K562 (cell line): Measurements from ENCODE around the gene ADRB2. TPM values are rescaled to one million over a fixed set of nuclear protein-coding genes. Genes with fewer than 3 reads are reported as not detected.

ENCODE experiments used
- ATF7 ChIP-seq: fragments of 450-650 bp; IDR thresholded peaks from 2 replicates; pipeline ENCODE4 v1.7.1; 2014; ENCODE audit warnings: mild to moderate bottlenecking, moderate library complexity
- CHD2 ChIP-seq: IDR thresholded peaks from 2 replicates; pipeline ENCODE4 v1.6.1; 2011; ENCODE audit warnings: low read depth, low read length
- ETS2 ChIP-seq: IDR thresholded peaks from 2 replicates; pipeline ENCODE4 v1.6.1; 2016; ENCODE audit warnings: borderline replicate concordance, missing genetic modification characterization, mild to moderate bottlenecking, moderate library complexity, missing compliant biosample characterization; ENCODE audit not compliant: poor library complexity, severe bottlenecking
- ETV1 ChIP-seq: fragments of 450-650 bp; conservative IDR thresholded peaks from 2 replicates; pipeline ENCODE4 v1.6.1; 2016; ENCODE audit warnings: missing genetic modification characterization, control low read depth, low read depth, missing compliant biosample characterization
- HDGF ChIP-seq: fragments of 450-650 bp; IDR thresholded peaks from 2 replicates; pipeline ENCODE4 v1.6.1; 2016
- HNRNPL ChIP-seq: fragments of 200-400 bp; formaldehyde crosslinking; IDR thresholded peaks from 2 replicates; pipeline ENCODE4 v1.6.1; 2017; ENCODE audit warnings: low read depth, mild to moderate bottlenecking, low read length
- SETDB1 ChIP-seq: IDR thresholded peaks from one replicate; pipeline ENCODE4 v1.6.1; 2012; ENCODE audit warnings: low read length, control low read depth, inconsistent platforms
- SRSF7 ChIP-seq: fragments of 200-400 bp; formaldehyde crosslinking; optimal IDR thresholded peaks from 2 replicates; pipeline ENCODE3; 2017; ENCODE audit warnings: mild to moderate bottlenecking, low read depth, low read length
- TEAD1 ChIP-seq, 2 experiments: fragments of 450-650 bp in 1 of 2; sonication (generic) in 1 of 2; formaldehyde crosslinking; IDR thresholded peaks; 2 replicates each; pipeline versions ENCODE4 v1.4.0 to v1.8.0; 2020 to 2022; ENCODE audit warnings: mild to moderate bottlenecking in 2 of 2, missing genetic modification reagents in 1 of 2
- ZC3H8 ChIP-seq: fragments of 450-650 bp; IDR thresholded peaks from 2 replicates; pipeline ENCODE4 v1.6.1; 2017
- ZNF436 ChIP-seq: fragments of 250-450, 450-650 bp; sonication (Bioruptor Pico); formaldehyde crosslinking; IDR thresholded peaks from 2 replicates; pipeline ENCODE4 v1.7.0; 2020; ENCODE audit warnings: mild to moderate bottlenecking
- ZNF561 ChIP-seq: fragments of 450-650 bp; formaldehyde crosslinking; conservative IDR thresholded peaks from 2 replicates; pipeline ENCODE4 v1.4.0; 2020; ENCODE audit warnings: mild to moderate bottlenecking, moderate library complexity
- ZNF717 ChIP-seq: fragments of 250-450 bp; sonication (Bioruptor Pico); IDR thresholded peaks from 2 replicates; pipeline ENCODE4 v1.5.0; 2021
- polyA plus RNA-seq, 8 experiments: library from polyadenylated mRNA; depleted of rRNA in 4 of 8; stranded (reverse) in 5 of 8; unstranded in 3 of 8; fragments of >200 nt; fragmentation: Nextera tagmentation in 2 of 8; fragmentation: Illumina TruSeq in 1 of 8; extraction: Ambion mirVana in 2 of 8; extraction: Trizol in 1 of 8; gene quantifications; 2 replicates each; pipeline versions ENCODE4 v1.2.1 to v1.2.3, GENCODE V29; 2011 to 2014; ENCODE audit warnings: inconsistent platforms in 1 of 8, missing spikeins in 1 of 8
- total RNA-seq, 7 experiments: library from RNA; depleted of rRNA in 6 of 7; stranded (reverse); fragments of >200 nt in 6 of 7; fragmentation: Illumina TruSeq in 2 of 7; extraction: Trizol in 2 of 7; gene quantifications; 2 replicates each; pipeline versions ENCODE4 v1.2.1 to v1.2.3, GENCODE V29; 2011 to 2021; ENCODE audit warnings: low replicate concordance in 1 of 7
- TF ChIP-seq, protein P1 (sequence below): sonication (generic); formaldehyde crosslinking; IDR thresholded peaks from 2 replicates; pipeline ENCODE4 v1.8.0; 2022; ENCODE audit warnings: mild to moderate bottlenecking, low read depth, missing genetic modification reagents
- TF ChIP-seq, protein P2 (sequence below): fragments of 450-650 bp; IDR thresholded peaks from 2 replicates; pipeline ENCODE4 v1.6.1; 2016; ENCODE audit warnings: missing biosample characterization, missing genetic modification characterization
- TF ChIP-seq, protein P3 (sequence below): fragments of 450-650 bp; formaldehyde crosslinking; IDR thresholded peaks from 2 replicates; pipeline ENCODE4 v1.4.0; 2022; ENCODE audit warnings: missing genetic modification characterization
- TF ChIP-seq, protein P4 (sequence below): fragments of 450-650 bp; IDR thresholded peaks from 2 replicates; pipeline ENCODE4 v1.6.1; 2016; ENCODE audit warnings: low read depth

The ADRB2 gene
- total and polyA plus RNA-seq, 9 of the 15 experiments (the other 6 are each of a cell fraction or from before 2014, with no cell fraction given) = 0.01 to 0.18 (median 0.04) TPM; not detected in 2

DNA sequence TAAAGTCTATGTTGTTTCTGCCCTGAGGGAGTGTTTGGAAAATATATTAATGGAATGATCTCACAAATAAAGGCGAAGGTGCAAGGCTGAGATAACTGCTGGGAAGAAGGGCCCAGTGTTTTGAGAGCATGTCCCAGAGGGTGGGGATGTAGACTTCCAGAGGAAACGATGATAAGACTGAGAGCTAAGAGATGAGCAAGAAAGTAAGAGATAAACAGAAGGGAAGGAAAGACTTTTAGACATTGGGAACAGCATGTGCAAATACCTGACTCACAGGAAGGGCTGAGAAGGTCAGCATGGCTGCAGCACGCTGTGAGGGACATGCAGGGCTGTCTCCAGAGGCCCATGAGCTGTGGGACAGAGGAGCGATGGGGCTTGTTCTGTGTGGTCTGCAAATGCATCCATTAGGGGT lies 19.9 kb upstream of the ADRB2 start (continued):
- TF ChIP-seq, protein P1, sequence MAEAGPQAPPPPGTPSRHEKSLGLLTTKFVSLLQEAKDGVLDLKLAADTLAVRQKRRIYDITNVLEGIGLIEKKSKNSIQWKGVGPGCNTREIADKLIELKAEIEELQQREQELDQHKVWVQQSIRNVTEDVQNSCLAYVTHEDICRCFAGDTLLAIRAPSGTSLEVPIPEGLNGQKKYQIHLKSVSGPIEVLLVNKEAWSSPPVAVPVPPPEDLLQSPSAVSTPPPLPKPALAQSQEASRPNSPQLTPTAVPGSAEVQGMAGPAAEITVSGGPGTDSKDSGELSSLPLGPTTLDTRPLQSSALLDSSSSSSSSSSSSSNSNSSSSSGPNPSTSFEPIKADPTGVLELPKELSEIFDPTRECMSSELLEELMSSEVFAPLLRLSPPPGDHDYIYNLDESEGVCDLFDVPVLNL = no peak
- TF ChIP-seq, protein P2, sequence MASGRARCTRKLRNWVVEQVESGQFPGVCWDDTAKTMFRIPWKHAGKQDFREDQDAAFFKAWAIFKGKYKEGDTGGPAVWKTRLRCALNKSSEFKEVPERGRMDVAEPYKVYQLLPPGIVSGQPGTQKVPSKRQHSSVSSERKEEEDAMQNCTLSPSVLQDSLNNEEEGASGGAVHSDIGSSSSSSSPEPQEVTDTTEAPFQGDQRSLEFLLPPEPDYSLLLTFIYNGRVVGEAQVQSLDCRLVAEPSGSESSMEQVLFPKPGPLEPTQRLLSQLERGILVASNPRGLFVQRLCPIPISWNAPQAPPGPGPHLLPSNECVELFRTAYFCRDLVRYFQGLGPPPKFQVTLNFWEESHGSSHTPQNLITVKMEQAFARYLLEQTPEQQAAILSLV (tag) = no peak
- no peak for TF ChIP-seq HDGF
- TF ChIP-seq, protein P3, sequence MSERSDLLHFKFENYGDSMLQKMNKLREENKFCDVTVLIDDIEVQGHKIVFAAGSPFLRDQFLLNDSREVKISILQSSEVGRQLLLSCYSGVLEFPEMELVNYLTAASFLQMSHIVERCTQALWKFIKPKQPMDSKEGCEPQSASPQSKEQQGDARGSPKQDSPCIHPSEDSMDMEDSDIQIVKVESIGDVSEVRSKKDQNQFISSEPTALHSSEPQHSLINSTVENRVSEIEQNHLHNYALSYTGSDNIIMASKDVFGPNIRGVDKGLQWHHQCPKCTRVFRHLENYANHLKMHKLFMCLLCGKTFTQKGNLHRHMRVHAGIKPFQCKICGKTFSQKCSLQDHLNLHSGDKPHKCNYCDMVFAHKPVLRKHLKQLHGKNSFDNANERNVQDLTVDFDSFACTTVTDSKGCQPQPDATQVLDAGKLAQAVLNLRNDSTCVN (CRISPR knock-in tag) = no peak
- no peak for TF ChIP-seq CHD2
- no peak for TF ChIP-seq HNRNPL
- TF ChIP-seq ZNF561 = no peak
- no peak for TF ChIP-seq SRSF7
- no peak for TF ChIP-seq SETDB1
- TF ChIP-seq ZNF436 (CRISPR knock-in tag) = no peak
- no peak for TF ChIP-seq ETS2 (tag)
- TF ChIP-seq ZC3H8 = no peak
- TF ChIP-seq ATF7 = peak; percentile 73
- TF ChIP-seq ZNF717 (CRISPR knock-in tag) = no peak
- TF ChIP-seq TEAD1 (CRISPR knock-in tag; IDR thresholded peaks at IDR 0.05) = no peak
- TF ChIP-seq, protein P4, sequence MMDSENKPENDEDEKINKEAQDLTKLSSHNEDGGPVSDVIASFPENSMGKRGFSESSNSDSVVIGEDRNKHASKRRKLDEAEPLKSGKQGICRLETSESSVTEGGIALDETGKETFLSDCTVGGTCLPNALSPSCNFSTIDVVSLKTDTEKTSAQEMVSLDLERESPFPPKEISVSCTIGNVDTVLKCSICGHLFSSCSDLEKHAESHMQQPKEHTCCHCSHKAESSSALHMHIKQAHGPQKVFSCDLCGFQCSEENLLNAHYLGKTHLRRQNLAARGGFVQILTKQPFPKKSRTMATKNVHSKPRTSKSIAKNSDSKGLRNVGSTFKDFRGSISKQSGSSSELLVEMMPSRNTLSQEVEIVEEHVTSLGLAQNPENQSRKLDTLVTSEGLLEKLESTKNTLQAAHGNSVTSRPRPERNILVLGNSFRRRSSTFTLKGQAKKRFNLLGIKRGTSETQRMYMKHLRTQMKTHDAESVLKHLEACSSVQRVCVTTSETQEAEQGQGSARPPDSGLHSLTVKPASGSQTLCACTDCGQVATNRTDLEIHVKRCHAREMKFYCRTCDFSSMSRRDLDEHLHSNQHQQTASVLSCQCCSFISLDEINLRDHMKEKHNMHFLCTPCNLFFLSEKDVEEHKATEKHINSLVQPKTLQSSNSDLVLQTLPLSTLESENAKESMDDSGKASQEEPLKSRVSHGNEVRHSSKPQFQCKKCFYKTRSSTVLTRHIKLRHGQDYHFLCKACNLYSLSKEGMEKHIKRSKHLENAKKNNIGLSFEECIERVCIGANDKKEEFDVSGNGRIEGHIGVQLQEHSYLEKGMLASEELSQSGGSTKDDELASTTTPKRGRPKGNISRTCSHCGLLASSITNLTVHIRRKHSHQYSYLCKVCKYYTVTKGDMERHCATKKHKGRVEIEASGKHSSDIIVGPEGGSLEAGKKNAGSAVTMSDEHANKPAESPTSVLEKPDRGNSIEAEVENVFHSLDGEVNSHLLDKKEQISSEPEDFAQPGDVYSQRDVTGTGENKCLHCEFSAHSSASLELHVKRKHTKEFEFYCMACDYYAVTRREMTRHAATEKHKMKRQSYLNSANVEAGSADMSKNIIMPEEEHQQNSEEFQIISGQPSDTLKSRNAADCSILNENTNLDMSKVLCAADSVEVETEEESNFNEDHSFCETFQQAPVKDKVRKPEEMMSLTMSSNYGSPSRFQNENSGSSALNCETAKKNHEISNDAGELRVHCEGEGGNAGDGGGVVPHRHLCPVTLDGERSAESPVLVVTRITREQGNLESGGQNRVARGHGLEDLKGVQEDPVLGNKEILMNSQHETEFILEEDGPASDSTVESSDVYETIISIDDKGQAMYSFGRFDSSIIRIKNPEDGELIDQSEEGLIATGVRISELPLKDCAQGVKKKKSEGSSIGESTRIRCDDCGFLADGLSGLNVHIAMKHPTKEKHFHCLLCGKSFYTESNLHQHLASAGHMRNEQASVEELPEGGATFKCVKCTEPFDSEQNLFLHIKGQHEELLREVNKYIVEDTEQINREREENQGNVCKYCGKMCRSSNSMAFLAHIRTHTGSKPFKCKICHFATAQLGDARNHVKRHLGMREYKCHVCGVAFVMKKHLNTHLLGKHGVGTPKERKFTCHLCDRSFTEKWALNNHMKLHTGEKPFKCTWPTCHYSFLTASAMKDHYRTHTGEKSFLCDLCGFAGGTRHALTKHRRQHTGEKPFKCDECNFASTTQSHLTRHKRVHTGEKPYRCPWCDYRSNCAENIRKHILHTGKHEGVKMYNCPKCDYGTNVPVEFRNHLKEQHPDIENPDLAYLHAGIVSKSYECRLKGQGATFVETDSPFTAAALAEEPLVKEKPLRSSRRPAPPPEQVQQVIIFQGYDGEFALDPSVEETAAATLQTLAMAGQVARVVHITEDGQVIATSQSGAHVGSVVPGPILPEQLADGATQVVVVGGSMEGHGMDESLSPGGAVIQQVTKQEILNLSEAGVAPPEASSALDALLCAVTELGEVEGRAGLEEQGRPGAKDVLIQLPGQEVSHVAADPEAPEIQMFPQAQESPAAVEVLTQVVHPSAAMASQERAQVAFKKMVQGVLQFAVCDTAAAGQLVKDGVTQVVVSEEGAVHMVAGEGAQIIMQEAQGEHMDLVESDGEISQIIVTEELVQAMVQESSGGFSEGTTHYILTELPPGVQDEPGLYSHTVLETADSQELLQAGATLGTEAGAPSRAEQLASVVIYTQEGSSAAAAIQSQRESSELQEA = no peak
- TF ChIP-seq ETV1 (tag) = peak; percentile 55
